ENCODE data around the gene CHSY1. TPM values are rescaled to one million over a fixed set of nuclear protein-coding genes. Genes with fewer than 3 reads are reported as not detected.
A peak's percentile ranks its signal among the peaks of the same experiment; 100 is the strongest.

CHSY1 gene
- total RNA-seq, 1 donor = 41.5 TPM

GRCh38 chr15:101243420-101243819 lies 8.4 kb downstream of the CHSY1 start:
- no peak for DNase-seq (ENCODE audit: low read depth)
- no peak for TF ChIP-seq CTCF (IDR thresholded peaks at IDR 0.05; ENCODE audit: insufficient read depth, low read depth, low read length)
- H3K4me3 ChIP-seq (ENCODE audit: low read depth, low read length) = no peak overlapping the region

- DNase-seq (ENCODE audit: low read depth) = no peak
- no peak for TF ChIP-seq CTCF (IDR thresholded peaks at IDR 0.05; ENCODE audit: insufficient read depth, low read depth, low read length)
- no peak overlapping the region for H3K4me3 ChIP-seq (ENCODE audit: low read depth, low read length)
These were observed 8.9 kb downstream of the CHSY1 start for GRCh38 chr15:101242999-101243336.

GRCh38 chr15:101242160-101242998 lies 9.5 kb downstream of the CHSY1 start:
- no peak overlapping the region for H3K4me3 ChIP-seq (ENCODE audit: low read depth, low read length)
- TF ChIP-seq CTCF (IDR thresholded peaks at IDR 0.05; ENCODE audit: insufficient read depth, low read depth, low read length) = no peak
- DNase-seq (ENCODE audit: low read depth) = peak; percentile 82

- TF ChIP-seq CTCF (IDR thresholded peaks at IDR 0.05; ENCODE audit: insufficient read depth, low read depth, low read length) = no peak
- DNase-seq (ENCODE audit: low read depth) = peak; percentile 74
- H3K4me3 ChIP-seq (ENCODE audit: low read depth, low read length) = no peak overlapping the region
These were observed 11.5 kb downstream of the CHSY1 start for GRCh38 chr15:101240358-101240757.

GRCh38 chr15:101239724-101240136 lies 12.1 kb downstream of the CHSY1 start:
- no peak overlapping the region for H3K4me3 ChIP-seq (ENCODE audit: low read depth, low read length)
- DNase-seq (ENCODE audit: low read depth) = peak; percentile 54
- no peak for TF ChIP-seq CTCF (IDR thresholded peaks at IDR 0.05; ENCODE audit: insufficient read depth, low read depth, low read length)

GRCh38 chr15:101237251-101237650 lies 14.6 kb downstream of the CHSY1 start:
- TF ChIP-seq CTCF (IDR thresholded peaks at IDR 0.05; ENCODE audit: insufficient read depth, low read depth, low read length) = no peak
- DNase-seq (ENCODE audit: low read depth) = peak; percentile 57

More at GRCh38 chr15:101237251-101237650, 14.6 kb downstream of the CHSY1 start:
- no peak overlapping the region for H3K4me3 ChIP-seq (ENCODE audit: low read depth, low read length)
